OCI-LY3 (cell line): ENCODE data around the gene TPGS2.

ENCODE experiments used
- CTCF ChIP-seq: fragments of 200-600, 300-600 bp; sonication (generic); IDR thresholded peaks from 2 replicates; pipeline ENCODE4 v1.5.1; 2014; ENCODE audit warnings: antibody characterized with exemption, low read length, low read depth
- EZH2phosphoT487 ChIP-seq: fragments of 200-600 bp; shearing (Covaris generic); IDR thresholded peaks from 2 replicates; pipeline ENCODE4 v1.6.1; 2018; ENCODE audit warnings: antibody characterized with exemption, mixed run types, low read depth

- TF ChIP-seq CTCF (no peak), EZH2phosphoT487 (no peak)
These were observed 21.9 kb upstream of the TPGS2 start for GRCh38 chr18:36850527-36851201.
